Bronchial epithelial cell (primary cell): ENCODE data around the gene SFRP2. TPM values are rescaled to one million over a fixed set of nuclear protein-coding genes. Genes with fewer than 3 reads are reported as not detected.

Source experiments
- DNase-seq: peaks from one replicate; pipeline ENCODE4 v3.0.0-alpha.2; 2010; ENCODE audit warnings: low read depth
- FAIRE-seq: peaks from 2 replicates; lab custom pipeline; 2011; peaks lifted over from hg19 to GRCh38; lab: Jason Lieb, UNC
- H3K27me3 ChIP-seq: 2 replicates; pipeline ENCODE4 v1.5.1; 2011; ENCODE audit warnings: low read length; ENCODE audit not compliant: control insufficient read depth, insufficient read depth
- H3K36me3 ChIP-seq: 2 replicates; pipeline ENCODE4 v1.5.1; 2011; ENCODE audit warnings: low read length; ENCODE audit not compliant: control insufficient read depth, insufficient read depth
- H3K4me3 ChIP-seq: 2 replicates; pipeline ENCODE4 v1.5.1; 2011; ENCODE audit warnings: mild to moderate bottlenecking, low read depth, low read length, control low read depth
- total RNA-seq: library from RNA; depleted of rRNA; stranded (reverse); fragments of >200 nt; gene quantifications from 2 replicates; pipeline ENCODE4 v1.2.1, GENCODE V29; 2014
- TF ChIP-seq, protein P1 (sequence below): IDR thresholded peaks from 2 replicates; pipeline ENCODE4 v1.5.1; 2011; ENCODE audit warnings: mild to moderate bottlenecking, moderate library complexity, low read length, control low read depth, inconsistent platforms; ENCODE audit not compliant: insufficient read depth, severe bottlenecking

The SFRP2 gene
- total RNA-seq, 1 donor from 2014 or later, result not detected

- TF ChIP-seq, protein P1, sequence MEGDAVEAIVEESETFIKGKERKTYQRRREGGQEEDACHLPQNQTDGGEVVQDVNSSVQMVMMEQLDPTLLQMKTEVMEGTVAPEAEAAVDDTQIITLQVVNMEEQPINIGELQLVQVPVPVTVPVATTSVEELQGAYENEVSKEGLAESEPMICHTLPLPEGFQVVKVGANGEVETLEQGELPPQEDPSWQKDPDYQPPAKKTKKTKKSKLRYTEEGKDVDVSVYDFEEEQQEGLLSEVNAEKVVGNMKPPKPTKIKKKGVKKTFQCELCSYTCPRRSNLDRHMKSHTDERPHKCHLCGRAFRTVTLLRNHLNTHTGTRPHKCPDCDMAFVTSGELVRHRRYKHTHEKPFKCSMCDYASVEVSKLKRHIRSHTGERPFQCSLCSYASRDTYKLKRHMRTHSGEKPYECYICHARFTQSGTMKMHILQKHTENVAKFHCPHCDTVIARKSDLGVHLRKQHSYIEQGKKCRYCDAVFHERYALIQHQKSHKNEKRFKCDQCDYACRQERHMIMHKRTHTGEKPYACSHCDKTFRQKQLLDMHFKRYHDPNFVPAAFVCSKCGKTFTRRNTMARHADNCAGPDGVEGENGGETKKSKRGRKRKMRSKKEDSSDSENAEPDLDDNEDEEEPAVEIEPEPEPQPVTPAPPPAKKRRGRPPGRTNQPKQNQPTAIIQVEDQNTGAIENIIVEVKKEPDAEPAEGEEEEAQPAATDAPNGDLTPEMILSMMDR, result no peak
- no peaks in the 10 kb centered on the region for H3K36me3 ChIP-seq
- H3K27me3 ChIP-seq, result no peaks in the 10 kb centered on the region
- DNase-seq (no peak), FAIRE-seq (no peak)
- no peak overlapping the region for H3K4me3 ChIP-seq
These were observed 42.4 kb upstream of the SFRP2 start for GRCh38 chr4:153831245-153831644.

GRCh38 chr4:153825691-153826090, 36.8 kb upstream of the SFRP2 start:
- TF ChIP-seq, protein P1, result no peak
- no peak for DNase-seq
- no peak overlapping the region for H3K4me3 ChIP-seq
- H3K36me3 ChIP-seq, result no peaks in the 10 kb centered on the region
- H3K27me3 ChIP-seq, result no peaks in the 10 kb centered on the region
- no peak for FAIRE-seq

DNA sequence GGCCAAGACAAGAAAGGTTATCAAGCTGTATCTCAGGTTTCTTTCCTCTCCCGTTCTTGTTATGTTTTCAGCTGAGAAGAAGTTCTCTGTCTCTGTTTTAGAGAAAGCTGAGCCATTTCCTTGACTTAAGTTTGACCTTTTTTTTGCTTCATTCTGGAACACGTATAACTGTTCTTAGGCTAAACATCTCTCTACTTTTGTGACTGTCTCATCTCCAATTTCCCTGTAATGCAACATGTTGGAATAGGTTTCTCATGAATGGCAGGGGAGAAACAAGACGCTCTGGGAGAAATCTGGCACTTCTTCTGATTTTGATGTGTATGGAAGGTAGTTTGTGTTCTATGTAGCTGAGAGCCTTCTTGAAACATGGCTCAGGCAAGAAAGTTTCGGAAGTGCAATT, 36.2 kb upstream of the SFRP2 start:
- H3K27me3 ChIP-seq, result no peaks in the 10 kb centered on the region
- no peaks in the 10 kb centered on the region for H3K36me3 ChIP-seq
- DNase-seq (no peak), FAIRE-seq (no peak)
- TF ChIP-seq, protein P1, result no peak
- no peak overlapping the region for H3K4me3 ChIP-seq

GRCh38 chr4:153824501-153824900, 35.6 kb upstream of the SFRP2 start:
- no peak for FAIRE-seq

GRCh38 chr4:153823483-153823882, 34.6 kb upstream of the SFRP2 start:
- H3K4me3 ChIP-seq, result no peak overlapping the region
- no peak for DNase-seq
- no peak for FAIRE-seq
- no peaks in the 10 kb centered on the region for H3K27me3 ChIP-seq
- TF ChIP-seq, protein P1, result no peak
- no peaks in the 10 kb centered on the region for H3K36me3 ChIP-seq

More at GRCh38 chr4:153824501-153824900, 35.6 kb upstream of the SFRP2 start:
- no peak for DNase-seq
- Histone ChIP-seq H3K4me3 (no peak overlapping the region), H3K36me3 (no peaks in the 10 kb centered on the region), H3K27me3 (no peaks in the 10 kb centered on the region)
- TF ChIP-seq, protein P1, result no peak

DNA sequence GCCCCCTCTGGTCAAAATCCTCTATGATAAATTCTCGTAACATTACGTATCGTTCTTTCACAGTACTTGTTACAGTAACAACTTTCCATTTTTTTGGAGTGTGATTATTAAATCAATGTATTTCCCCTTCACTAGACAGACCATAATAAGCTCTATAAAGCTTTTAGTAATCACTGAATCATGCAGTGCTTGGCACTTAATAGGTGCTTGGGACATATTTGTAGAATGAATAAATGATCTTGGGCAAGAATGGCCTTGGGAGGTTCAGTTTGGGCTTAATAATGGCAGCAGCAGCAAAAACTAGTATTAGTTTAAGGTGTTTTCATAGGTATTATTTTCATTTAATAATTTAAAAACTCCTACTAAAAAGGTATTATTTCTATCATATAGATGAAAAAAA, 33.4 kb upstream of the SFRP2 start:
- DNase-seq (peak; percentile 64), FAIRE-seq (no peak)
- no peaks in the 10 kb centered on the region for H3K27me3 ChIP-seq
- TF ChIP-seq, protein P1, result no peak
- H3K36me3 ChIP-seq, result no peaks in the 10 kb centered on the region
- H3K4me3 ChIP-seq, result no peak overlapping the region
